MM.1S (cell line): ENCODE data around the gene HOXB6.

Experiments used
- EZH2 ChIP-seq: fragments of 300-600 bp; sonication (generic); optimal IDR thresholded peaks from 2 replicates; pipeline ENCODE3; 2017; ENCODE audit warnings: low read depth, mild to moderate bottlenecking, antibody characterized with exemption, low read length, mixed read lengths
- TF ChIP-seq, protein P1 (sequence below): fragments of 300-600 bp; sonication (generic); IDR thresholded peaks from 2 replicates; pipeline ENCODE4 v1.5.1; 2016; ENCODE audit warnings: antibody characterized with exemption, low read length, mixed read lengths

- TF ChIP-seq, protein P1, sequence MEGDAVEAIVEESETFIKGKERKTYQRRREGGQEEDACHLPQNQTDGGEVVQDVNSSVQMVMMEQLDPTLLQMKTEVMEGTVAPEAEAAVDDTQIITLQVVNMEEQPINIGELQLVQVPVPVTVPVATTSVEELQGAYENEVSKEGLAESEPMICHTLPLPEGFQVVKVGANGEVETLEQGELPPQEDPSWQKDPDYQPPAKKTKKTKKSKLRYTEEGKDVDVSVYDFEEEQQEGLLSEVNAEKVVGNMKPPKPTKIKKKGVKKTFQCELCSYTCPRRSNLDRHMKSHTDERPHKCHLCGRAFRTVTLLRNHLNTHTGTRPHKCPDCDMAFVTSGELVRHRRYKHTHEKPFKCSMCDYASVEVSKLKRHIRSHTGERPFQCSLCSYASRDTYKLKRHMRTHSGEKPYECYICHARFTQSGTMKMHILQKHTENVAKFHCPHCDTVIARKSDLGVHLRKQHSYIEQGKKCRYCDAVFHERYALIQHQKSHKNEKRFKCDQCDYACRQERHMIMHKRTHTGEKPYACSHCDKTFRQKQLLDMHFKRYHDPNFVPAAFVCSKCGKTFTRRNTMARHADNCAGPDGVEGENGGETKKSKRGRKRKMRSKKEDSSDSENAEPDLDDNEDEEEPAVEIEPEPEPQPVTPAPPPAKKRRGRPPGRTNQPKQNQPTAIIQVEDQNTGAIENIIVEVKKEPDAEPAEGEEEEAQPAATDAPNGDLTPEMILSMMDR = no peak
- TF ChIP-seq EZH2 = no peak
These were observed 40.2 kb upstream of the HOXB6 start for GRCh38 chr17:48644910-48645557.
